Measurements from ENCODE around the gene NRP2.

The NRP2 gene

DNA sequence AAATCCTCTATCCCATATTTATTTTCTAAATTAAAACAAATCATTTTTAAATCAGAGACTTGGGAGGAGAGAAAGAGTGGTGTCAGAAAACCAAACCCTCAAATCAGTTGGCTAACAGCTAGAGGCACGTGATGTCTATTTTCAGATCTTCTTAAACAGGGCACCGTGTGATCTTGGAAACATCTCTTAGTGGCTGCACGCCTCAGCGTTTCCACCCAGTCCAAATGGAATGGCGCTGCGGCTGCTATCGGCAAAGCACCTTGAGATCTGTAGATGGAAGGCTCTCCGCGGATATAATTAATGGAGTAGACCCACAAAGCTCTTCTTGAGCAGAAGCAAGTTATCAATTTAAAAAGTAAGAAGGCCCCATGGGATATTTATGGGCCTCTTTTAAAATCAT lies 50.0 kb downstream of the NRP2 start:
- no peak for DNase-seq

DNA sequence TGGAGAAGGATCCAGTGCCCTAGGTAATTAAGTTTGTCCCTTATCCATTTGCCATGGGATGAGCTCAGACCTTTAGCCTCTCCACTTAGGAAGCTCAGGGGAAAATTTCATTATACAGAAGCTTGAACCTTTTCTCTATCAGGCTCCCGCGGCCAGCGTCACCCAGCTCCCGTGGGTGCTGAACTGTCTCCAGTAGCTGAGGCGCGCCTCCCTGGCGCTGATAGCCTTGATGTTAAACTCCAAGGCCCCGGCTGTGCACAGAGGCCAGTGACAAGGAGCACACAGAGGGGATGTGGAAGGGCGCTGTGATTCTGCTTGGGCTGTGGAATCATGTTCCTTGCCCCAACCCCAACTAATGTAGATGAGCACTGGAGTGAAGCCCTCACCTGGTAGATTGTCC lies 50.8 kb downstream of the NRP2 start:
- DNase-seq, result no peak

DNA sequence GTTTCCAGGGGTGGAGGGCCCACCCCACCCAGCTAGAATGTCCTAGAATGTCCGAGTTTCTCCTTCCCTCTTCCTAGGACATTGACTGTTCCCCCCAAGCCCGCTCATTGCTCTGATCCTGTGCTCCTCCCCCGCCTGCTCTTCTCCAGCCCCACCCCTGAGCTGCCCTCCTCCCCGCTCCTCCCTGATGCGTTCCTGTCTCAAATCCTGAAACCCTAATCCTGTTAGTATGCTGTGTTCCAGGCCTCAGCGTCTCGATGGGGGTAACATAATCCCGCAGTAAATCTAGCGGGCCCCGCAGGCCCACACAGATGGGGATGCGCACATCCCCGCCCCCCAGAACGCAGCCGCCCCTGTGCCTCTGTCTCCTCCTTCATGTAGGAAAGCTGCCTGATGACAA lies 51.3 kb downstream of the NRP2 start:
- no peak for DNase-seq

DNA sequence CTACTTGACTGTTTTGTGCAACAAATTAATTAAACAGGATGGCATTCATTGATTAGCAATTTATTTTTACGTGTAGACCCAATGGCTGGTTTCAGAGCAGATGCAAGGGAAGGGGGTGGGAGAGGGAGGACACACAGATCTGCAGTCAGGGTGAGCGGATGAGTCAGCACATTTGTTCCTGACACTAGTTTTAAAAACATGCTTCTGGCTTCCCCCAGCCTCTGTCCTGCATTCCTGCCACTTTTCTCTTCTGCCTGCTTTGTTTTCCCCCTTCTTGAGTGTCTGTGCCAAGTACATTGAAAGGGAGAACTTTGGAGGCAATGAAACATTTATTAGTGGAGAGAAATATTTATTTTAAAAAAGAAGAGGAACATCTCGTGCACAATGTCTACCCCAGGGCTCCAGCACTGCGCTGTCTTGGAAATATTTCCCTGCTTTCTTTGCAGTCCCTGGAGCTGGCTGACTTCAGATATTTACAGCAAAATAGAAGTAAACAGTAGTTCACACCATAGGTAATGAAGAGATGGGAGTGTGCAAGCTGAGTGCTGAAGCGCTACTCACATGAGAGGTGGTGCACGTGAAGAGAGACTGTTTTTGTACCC lies 52.2 kb downstream of the NRP2 start:
- DNase-seq, result no peak

DNA sequence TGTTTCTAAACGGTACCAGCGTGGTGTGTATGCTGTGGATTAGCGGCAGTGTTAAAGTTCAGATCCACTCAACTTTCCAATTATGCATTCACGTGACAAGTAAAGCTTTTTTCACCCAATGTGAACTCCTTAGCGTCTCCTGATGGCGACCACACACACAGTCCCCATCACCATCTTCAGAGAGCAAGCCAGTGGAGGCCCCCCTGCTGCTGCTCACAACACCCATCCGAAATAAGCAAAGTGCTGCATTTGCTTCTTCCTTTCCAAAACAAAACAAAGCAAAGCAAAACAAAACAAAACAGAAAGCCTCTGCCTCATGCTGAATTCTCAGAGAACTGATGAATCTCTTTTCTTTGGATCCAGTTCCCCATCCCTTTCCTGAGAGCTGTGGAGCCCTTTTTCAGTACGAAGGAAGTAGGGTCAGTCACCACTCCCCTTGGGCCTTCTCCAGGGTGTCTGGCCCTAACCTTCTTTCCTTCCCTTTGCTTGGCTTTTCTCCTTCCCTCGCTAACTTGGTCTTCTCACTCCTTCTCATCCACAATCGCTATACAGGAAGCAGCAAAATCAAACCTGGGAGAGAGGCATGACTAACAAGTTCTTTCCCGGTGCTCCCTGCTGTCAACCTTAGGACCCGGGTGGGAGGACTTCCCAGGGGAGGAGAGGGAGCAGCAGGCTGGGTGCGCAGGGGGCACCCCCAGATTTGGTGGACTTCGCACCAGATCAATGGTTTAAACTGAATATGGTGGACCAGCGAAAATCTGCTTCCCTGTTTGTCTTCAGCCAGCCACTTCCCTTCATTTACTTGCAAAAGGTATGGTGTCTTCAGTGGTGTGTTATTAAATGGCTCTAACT lies 56.0 kb downstream of the NRP2 start:
- DNase-seq, result no peak

DNA sequence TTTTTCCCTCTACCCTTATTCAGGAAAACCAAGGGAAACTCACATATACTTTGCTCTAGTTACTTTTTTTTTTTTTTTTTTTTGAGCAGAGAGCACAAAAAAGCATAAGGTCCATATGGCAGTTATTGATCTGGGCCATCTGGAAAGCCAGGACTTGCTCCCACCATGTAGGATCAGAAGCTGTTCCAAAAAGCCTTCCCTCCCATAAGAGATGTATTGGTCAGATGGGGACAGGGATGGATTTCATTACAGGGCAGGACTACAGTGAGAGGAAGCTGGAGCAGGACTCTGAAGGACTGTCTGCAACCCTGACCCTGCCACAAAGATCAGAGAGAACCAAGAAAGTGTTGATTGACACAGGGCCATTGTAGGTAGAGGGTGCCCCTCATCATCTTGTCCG lies 57.3 kb downstream of the NRP2 start:
- DNase-seq, result no peak

DNA sequence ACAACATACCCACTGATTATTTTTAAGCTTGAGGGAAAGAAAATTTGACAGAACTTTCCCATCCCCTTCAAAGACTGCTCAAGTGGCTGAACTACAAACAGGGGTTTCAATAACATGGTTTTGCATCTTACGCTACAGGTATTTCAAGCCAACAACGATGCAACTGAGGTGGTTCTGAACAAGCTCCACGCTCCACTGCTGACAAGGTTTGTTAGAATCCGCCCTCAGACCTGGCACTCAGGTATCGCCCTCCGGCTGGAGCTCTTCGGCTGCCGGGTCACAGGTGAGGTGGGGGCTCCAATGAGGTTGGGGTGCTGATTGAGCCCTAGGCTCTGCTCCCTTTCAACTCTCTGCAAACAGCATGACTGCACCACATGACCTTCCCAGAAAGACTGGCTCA lies 58.1 kb downstream of the NRP2 start:
- no peak for DNase-seq

DNA sequence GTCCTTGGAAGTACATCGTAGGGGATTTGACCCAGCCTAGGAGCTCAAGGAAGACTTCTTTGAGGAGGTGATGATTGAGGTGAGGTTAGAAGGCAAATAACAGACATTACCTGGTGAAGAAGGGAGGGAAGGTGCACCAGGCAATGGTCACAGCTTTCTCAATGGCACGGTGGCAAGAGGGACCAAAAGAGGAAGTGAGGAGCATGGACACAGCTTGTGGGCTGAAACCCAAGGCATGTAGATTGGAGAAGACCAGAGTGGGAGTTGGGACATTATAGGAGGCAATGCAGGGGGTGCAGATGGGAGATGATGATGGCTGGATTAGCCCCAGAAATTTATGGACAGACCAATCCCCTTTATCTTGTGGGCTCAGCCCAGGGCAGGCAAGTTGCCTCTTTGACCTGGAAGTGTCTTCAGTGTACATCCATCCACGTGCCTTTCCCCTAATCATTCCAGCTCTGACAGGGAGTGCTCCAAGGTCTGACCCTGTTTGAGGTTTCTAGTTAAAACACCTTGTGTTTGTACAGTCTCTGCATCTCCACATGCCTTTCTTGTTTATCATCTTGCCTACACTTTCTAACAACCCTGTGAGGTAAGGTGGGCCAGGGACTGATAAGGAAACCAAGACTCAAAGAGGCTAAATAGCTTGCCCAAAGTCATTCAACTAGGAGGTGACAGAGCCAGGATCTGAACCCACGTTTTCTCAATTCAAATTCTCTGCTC lies 59.1 kb downstream of the NRP2 start:
- no peak for DNase-seq

DNA sequence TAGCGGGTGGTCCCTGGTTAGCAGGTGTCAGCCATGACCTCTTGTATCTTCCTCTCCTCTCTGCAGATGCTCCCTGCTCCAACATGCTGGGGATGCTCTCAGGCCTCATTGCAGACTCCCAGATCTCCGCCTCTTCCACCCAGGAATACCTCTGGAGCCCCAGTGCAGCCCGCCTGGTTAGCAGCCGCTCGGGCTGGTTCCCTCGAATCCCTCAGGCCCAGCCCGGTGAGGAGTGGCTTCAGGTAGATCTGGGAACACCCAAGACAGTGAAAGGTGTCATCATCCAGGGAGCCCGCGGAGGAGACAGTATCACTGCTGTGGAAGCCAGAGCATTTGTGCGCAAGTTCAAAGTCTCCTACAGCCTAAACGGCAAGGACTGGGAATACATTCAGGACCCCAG lies 60.8 kb downstream of the NRP2 start:
- no peak for DNase-seq

DNA sequence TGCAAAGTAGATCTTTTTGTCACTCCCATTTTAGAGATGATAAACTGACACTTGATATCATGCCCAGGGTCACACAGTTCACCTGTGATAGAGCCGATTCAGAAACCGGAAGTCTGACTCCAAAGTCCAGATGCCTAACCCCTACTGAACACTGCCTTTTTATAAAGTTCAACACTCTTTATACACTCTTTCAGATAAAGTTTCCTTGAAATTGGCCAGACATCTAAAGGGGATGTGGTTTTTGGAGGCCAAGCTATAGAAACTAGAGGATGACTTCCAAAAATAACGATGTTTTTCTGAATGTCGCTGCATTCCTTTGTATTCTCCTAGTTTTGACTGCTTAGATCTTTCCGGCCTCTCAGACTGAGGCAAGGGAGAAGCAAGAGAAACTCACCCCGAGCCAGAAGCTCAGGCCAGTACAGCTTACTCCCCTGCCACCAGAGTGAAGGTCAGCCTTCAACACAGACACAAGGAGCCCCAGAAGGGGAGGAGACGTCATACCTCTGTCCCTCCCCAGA lies 61.8 kb downstream of the NRP2 start:
- no peak for DNase-seq

DNA sequence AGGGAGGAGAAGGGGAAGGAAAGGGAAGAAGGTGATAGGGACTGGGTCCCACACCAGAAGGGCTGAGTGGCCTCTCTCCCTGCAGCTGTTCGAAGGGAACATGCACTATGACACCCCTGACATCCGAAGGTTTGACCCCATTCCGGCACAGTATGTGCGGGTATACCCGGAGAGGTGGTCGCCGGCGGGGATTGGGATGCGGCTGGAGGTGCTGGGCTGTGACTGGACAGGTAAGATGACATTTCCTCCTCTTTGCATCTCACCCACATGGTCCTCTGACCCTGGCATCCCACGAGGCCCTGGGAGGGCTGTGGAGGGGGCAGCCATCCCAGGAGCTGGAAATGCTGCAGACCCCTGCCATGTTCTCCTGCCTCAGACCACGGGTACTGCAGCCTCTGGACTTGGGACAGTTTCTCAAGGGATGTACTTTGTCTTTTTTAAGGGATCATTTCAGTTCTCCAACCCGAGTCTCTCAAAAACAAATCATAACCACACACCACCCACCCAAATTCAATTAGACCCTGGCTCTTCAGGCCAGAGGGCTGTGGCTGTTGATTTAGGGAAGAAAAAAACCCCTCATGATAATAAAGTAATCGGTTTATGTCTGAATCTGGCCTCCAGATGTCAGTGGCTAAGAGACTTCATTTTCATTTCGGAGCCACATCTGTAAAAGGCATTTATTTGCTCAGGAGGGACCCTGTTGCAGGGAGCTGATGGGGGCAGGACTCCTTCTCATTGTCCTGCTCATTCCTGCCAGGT lies 63.5 kb downstream of the NRP2 start:
- DNase-seq, result no peak

DNA sequence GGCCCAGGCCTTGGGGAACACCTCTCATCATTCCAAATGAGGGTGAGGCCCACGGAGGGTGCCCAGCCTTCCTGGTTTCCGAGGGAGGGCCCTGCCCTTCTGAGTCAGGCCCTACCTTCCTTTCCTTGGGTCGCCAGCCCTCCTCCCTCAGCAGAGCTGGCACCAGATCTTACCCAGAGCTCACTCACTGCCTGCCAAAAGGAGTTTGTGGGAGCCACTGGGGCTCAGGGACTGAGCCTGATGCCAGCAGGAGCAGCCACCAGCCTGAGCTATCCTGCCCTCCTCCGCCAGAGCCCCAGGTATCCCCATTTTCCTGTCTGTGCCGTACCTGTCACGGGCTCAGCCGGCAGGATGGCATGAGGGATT lies 64.1 kb downstream of the NRP2 start:
- DNase-seq, result no peak

DNA sequence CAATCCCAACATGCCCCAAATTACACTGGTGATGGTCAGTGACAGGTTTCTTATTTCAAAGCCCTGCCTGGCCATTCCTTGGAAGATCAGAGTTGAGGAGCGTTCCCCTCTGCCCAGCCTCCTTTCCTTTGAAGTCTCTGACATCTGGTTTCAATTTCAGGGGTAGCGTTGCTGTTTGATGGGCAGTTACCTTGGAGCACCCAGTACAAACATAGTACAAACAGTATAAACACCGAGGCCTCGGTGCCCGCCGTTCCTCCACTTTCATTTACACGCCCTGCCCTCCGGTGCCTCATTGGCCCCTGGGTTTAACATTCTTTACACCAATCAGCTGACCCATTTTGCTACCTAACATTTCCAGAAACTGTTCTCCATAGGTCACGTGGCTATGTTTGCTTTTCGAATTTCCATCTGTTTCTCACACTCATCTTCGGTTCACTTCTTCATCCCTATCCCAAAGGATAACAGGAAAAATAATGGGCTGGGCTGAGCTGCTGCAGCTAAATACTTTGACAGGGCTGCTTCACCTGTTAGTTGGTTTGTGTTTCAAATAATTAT lies 65.6 kb downstream of the NRP2 start:
- DNase-seq, result no peak

DNA sequence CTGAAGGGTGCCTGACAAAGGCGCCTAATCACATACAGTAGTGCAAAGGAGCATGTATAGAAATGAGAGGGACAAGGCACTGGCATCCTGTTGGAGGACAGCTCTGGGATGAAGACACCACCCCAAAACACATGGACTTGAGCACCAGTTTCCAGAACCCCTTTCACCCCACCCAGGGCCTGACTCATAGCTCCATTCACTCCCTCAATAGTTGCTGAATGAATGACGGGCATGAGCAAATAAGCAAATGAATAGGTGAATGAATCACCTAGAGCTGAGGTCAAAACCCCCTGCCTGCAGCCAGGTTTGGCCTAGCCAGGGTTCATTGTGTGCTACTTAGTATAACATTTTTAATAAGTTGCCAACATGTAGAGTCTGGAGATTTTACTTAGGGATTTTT lies 66.3 kb downstream of the NRP2 start:
- DNase-seq, result no peak

DNA sequence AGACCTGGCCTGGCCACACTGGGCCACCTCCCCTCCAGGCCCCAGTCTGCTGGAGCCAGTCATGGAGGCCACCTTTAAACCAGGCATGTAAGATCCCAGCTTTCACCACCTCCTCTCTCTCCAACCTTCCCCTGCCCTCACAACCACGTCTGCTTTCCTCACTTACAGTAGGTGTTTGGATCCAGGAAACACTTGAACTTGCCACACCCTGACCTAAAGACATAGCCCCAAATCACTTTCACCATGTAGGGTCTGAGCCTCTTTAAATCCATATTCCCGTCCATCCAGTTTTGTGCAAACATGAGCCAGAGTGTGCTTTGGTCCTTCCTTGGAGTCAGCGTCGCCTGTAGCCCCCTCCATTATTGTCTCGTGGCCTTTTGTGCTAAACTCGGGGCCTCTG lies 66.8 kb downstream of the NRP2 start:
- DNase-seq, result no peak

DNA sequence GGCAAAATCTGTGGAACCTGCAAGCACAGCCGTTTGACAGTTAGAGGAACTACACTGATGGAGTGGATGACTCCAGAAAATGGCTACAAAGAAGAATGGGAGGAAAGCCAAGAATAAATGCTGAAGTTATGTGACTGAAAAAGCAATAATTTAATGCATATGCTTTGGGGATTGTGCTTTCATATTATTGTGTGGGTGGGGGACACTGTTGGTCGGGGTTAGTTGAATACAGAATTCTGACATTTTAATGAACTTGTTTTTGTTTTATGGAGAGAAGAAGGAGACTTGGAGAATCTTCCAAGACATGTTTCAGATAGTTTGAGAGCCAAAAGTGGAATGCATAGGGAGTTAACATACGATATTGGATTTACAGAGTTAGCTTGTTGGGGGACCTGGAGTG lies 68.5 kb downstream of the NRP2 start:
- DNase-seq, result no peak

DNA sequence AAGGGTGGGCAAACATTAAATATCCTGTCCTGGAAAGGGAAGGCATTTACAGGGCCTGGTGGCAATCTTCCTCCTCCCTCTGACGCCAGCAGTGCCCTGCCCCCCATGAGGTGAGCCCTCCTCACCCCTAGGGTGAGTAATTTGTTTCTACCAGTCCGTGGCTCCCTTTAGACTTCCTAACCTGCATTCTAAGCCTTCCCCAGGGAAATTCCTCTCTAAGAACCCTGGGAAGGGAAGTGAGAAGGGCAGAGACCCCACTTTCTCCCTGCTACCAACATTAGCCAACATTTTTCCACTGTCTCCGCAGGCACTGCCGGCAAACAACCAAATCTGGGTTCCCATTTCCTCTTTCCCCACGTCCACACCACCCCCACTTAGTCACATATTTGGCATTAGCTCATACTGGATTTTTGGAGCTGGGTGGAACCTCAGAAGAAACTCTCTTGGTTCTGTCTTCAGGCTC lies 69.3 kb downstream of the NRP2 start:
- DNase-seq, result no peak

DNA sequence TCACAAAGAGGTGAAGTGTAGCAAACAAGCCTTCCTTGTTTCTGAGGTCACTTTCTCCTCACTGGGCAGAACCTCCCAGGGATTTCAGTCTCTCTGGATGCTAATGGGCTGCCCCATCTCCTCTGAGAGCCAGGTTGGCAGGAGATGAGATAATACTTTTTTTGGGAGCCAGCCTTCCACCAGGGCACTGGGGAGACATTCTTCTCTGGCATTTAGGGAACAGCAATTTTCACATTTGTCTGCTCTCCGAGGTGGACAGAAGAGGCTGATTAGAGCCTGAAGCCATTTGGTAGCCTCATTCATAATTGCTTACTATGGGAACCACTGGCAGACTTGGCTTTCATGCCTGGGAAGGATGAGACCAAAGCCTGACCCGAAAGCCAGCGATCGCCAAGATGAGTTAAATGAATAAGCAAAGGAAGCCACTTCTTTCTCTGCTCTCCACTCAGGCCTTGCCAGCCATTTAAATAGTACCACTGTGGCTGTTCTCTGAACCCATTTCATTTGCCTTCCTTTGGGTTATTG lies 70.1 kb downstream of the NRP2 start:
- no peak for DNase-seq

DNA sequence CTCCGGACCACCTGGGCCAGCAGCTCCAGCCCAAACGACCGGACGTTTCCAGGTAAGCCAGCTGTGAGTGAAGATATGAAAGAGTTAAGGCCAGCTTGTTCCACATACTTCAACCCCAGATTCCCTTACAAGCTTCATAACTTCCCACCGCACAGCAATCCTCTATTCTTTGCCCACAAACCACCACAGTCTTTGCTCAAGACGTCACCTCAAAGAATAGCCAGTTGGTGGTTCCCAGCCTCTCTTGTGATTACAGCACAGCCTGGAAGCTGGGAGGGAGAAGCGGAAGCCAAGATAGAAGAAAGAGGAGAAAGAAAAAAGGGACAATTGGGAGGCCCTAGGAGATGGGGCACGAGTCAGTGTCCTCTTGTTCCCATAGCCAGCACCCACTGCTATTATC lies 70.6 kb downstream of the NRP2 start:
- DNase-seq, result no peak

DNA sequence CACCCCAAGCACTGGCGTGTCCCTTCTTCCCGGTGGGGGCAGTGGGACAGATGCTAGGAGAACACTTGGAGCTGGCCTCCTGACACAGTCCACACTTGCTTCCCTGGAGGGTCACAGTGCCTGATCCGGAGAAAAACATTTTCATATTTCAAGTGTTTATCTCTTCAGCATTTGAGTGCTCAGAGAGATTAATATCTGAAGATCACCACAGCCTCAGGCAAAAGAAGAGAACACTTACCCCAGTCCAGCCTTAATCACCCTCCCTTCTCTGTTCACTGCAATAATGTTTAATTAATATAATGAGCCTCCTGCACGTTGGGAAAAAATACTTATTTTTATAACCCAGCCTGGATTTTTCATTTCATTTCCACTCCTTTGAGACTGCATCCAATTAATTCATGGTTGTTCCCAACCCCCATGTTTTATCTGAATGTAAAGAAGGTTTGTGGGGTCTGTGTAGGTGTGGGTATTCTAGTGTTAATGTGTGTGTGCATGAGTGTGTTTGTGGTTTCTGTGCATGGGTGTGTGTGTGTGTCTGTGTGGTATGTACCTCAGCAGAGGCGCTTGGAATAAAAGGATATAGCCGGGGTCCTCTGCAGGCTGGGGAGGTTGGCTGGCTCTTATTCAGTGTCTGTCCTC lies 72.1 kb downstream of the NRP2 start:
- no peak for DNase-seq

DNA sequence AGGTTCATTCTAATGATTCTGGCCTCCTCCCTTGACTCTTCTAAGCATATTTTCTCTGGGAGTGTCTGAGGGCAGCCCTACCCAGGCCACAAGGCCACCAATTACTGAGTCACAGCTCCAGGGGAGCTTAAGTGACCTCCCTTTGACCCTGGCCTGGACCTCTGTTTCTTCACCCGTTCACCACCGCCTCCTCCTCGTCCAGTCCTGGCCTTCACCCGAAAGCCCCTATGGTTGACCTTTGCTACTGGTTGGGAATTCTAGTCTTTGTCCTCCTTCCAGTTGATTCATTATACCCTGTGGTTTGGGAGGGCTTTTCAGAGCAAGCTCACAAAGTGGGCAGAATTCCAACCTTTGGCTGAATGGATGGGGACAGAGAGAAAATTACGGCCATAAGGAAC lies 72.6 kb downstream of the NRP2 start:
- no peak for DNase-seq

DNA sequence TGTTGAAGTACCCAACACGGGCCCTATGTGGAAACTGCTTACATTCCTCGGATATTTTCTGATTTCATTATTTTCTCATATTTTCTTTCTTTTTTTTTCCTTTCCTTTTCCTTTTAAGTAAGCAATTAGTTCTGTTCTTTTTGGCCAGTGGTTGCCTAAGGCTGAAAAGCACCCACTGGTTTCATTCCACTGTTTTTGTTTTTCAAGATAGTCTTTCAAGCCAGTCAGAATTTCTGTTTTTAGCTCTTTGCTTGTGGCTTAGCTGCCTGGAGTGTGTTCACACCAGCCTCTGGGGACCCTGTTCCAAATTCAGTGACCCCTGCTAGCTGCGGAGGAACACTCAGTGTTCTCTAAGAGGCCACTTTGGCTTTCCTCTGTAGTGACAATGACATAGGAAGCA lies 73.6 kb downstream of the NRP2 start:
- no peak for DNase-seq
